ENCODE data around the gene MRPS10. TPM values are rescaled to one million over a fixed set of nuclear protein-coding genes. Genes with fewer than 3 reads are reported as not detected.
"Not testable (repeated sequence)": the region's sequence is repeated elsewhere in the genome, so short reads cannot be mapped to it uniquely, and the experiment has no call there.

Gene MRPS10
- total and polyA plus RNA-seq, 7 donors, result 40.3 to 110 (median 54.5) TPM

DNA sequence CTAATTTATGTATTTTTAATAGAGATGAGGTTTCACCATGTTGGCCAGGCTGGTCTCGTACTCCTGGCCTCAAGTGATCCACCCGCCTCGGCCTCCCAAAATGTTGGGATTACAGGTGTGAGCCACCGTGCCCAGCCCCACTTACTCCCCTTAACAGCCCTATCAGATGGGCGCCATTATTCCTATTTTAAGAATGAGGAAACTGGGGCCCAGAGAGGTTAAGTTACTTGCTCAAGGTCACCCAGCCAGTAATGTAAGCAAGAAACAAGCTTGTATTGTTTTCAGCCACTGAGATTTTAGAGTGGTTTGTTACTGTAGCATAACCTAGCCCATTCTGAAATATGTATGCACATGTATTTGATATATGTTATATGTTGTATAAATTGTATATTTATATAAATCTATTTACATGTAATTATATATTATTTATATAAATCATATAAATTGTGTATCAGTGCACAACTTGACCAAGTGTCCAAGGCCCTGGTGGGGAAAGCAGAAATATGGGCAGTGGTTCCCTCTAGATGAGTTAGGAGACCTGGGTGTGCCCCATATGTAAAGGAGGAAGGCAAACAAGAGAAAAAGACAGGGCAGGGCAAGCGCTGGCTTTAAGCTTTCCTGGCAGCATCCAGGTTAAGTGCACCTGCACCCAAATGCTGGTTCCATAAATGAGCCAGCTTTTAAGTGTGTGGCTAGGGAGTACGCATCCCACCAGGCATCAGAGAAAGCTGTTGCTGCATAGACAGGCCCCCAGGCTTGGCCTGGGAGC, 45.7 kb downstream of the MRPS10 start:
- 93 to 95% (median 94%) methylated on average over 7 of the region's 7 CpGs for WGBS, 3 donors
- Histone ChIP-seq H3K27ac (no peak overlapping the region), H3K9me3 (no peaks in the 10 kb centered on the region), H3K4me1 (no peaks in the 10 kb centered on the region), H3K36me3 (ENCODE audit: insufficient read depth in 1 of 2, low read depth in 1 of 2) (no peaks in the 10 kb centered on the region), H3K27me3 (ENCODE audit: insufficient read depth in 3 of 3, low read length in 2 of 3) (peaks cover 0 to 3% (median 0%) of the 10 kb centered on the region in 3 donors), H3K4me3 (no peak overlapping the region)
- ATAC-seq (no peak), DNase-seq (no peak)
- TF ChIP-seq CTCF (IDR thresholded peaks at IDR 0.05), result no peak
- intact Hi-C loops (cut with DNase I), result no loop called here

DNA sequence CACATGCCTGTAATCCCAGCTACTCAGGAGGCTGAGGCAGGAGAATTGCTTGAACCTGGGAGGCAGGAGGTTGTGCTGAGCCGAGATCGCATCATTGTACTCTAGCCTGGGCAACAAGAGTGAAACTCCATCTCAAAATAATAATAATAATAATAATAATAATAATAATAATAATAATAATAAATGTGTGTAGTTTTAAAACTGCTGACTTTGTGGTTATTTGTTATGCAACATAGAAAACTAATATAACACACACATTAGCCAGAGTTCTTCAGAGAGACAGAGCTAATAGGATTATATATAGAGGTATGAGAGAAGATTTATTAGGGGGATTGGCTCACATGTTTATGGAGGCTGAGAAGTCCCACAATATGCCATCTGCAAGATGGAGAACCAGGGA, 47.9 kb downstream of the MRPS10 start:
- intact Hi-C loops (cut with DNase I), result not testable (repeated sequence)

GRCh38 chr6:42168650-42169049, 49.0 kb downstream of the MRPS10 start:
- Histone ChIP-seq H3K4me1 (no peaks in the 10 kb centered on the region), H3K27me3 (ENCODE audit: insufficient read depth in 3 of 3, low read length in 2 of 3) (peaks cover 0 to 3% (median 0%) of the 10 kb centered on the region in 3 donors), H3K27ac (no peak overlapping the region), H3K4me3 (no peak overlapping the region), H3K9me3 (no peaks in the 10 kb centered on the region), H3K36me3 (ENCODE audit: insufficient read depth in 1 of 2, low read depth in 1 of 2) (no peaks in the 10 kb centered on the region)
- intact Hi-C loops (cut with DNase I), result no loop called here
- DNase-seq (no peak), ATAC-seq (no peak)
- TF ChIP-seq CTCF (IDR thresholded peaks at IDR 0.05), result no peak
- 76 to 79% (median 77%) methylated on average over 6 of the region's 6 CpGs for WGBS, 3 donors

More for the DNA sequence above, 47.9 kb downstream of the MRPS10 start:
- not testable (repeated sequence) for DNase-seq; H3K27me3 ChIP-seq (ENCODE audit: insufficient read depth in 3 of 3, low read length in 2 of 3); H3K27ac ChIP-seq; H3K4me1 ChIP-seq; H3K36me3 ChIP-seq (ENCODE audit: insufficient read depth in 1 of 2, low read depth in 1 of 2); ATAC-seq; H3K9me3 ChIP-seq; H3K4me3 ChIP-seq
- 46 to 94% (median 74%) methylated on average over 2 of the region's 2 CpGs for WGBS, 3 donors

DNA sequence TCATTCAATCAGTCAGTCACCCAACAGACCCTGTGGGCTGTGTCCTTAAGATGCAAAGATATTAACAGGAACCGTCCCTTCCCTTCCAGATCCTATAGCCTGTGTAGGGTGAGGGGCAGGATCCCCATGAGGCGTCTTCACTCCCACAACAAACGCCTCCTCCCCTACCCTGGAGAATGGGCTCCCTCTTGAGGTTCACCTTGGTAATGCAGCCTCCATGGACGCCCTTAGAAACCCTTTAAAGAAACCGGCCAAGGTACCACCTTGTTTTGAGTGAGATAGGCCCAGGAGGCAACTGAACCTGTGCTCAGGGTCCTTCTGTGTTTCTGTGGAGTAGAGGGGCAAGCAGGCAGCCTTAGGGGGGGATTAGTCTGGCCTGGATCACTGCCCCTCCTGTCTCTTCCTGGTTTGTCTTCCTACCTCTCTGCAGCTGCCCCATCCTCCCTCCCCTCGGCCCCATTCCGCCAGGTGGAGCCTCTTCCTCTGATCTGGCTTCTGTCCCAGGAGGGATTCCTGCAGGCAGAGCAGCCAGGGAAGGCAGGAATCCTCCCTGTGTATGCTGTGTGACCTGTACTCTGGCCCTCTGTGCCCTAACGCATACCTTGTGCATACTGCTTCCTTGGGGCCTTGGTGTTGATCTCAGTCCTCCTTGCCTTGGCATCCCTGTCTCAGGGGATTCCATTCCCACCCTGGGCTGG, 51.1 kb downstream of the MRPS10 start:
- intact Hi-C loops (cut with DNase I), result loop anchor here in 1 of 2 donors (1.0 kb wide), 1 partner anchor 91 kb away; no protein-coding TSS in a partner anchor
- Histone ChIP-seq H3K36me3 (ENCODE audit: insufficient read depth in 1 of 2, low read depth in 1 of 2) (no peaks in the 10 kb centered on the region), H3K4me3 (no peak overlapping the region), H3K27me3 (ENCODE audit: insufficient read depth in 3 of 3, low read length in 2 of 3) (peaks cover 0 to 3% (median 2%) of the 10 kb centered on the region in 3 donors), H3K27ac (no peak overlapping the region), H3K4me1 (no peaks in the 10 kb centered on the region), H3K9me3 (no peaks in the 10 kb centered on the region)
- WGBS, 3 donors, result 12 to 14% (median 13%) methylated on average over 8 of the region's 8 CpGs
- peak; percentile 70 to 82 (median 79) for ATAC-seq
- TF ChIP-seq CTCF (IDR thresholded peaks at IDR 0.05), result peak; percentile 95
- DNase-seq, result peak in 1 of 2 donors; percentile 45

GRCh38 chr6:42165016-42165415, 52.6 kb downstream of the MRPS10 start:
- Histone ChIP-seq H3K27me3 (ENCODE audit: insufficient read depth in 3 of 3, low read length in 2 of 3) (peaks cover 0 to 8% (median 2%) of the 10 kb centered on the region in 3 donors), H3K4me1 (no peaks in the 10 kb centered on the region), H3K9me3 (no peaks in the 10 kb centered on the region), H3K36me3 (ENCODE audit: insufficient read depth in 1 of 2, low read depth in 1 of 2) (no peaks in the 10 kb centered on the region), H3K4me3 (no peak overlapping the region), H3K27ac (no peak overlapping the region)
- no peak for ATAC-seq
- intact Hi-C loops (cut with DNase I), result no loop called here
- no peak for TF ChIP-seq CTCF (IDR thresholded peaks at IDR 0.05)
- WGBS, 3 donors, result 69 to 86% (median 79%) methylated on average over 9 of the region's 9 CpGs
- DNase-seq, result no peak
